ENCODE results near the gene GBP3. TPM values are rescaled to one million over a fixed set of nuclear protein-coding genes. Genes with fewer than 3 reads are reported as not detected.
A peak's percentile ranks its signal among the peaks of the same experiment; 100 is the strongest.
"Not testable (repeated sequence)": the region's sequence is repeated elsewhere in the genome, so short reads cannot be mapped to it uniquely, and the experiment has no call there.

GBP3 gene
- total and polyA plus RNA-seq, 2 of the 8 experiments (the other 6 are each of a cell fraction or from before 2014, with no cell fraction given), result not detected

DNA sequence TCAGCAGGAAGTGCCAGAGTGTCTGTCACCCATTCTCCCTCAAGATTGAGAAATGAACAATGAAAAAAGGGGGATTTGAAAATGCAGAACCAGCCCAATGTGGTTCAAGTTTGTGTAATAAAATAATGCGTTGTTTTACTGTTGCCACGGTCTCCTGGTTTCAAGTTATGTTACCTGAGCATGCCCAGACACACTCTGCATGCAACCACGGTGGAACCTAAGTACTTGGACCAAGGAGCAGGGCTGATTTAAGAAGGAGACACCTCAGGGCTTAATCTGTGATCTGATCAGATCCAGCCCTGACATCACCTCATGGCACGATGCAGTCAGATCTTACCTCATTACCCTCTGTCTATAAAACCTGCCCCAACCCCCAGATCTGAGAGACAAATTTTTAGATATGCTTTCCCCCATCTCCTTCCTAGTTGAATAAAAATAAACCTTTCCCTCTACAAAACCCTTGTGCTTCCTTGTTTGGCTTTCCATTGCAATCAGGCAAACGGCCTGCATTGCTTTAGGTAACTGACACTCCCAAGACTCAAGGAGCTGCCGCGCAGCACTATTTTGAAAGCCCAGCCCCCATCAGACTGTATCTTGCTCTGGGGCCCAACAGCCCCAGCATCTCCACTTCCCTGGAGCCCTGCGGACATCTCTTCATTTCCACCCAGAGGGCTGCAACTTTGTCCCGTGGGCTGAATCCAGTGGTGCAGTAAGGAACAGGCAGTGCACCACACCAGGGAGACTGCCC is 27.4 kb upstream of the GBP3 start:
- H2BK20ac ChIP-seq (ENCODE audit: low read length); POLR2A ChIA-PET (ENCODE audit: partially characterized antibody); H3K79me2 ChIP-seq (ENCODE audit: control insufficient read depth in 1 of 2, insufficient read depth in 2 of 2, low read length in 2 of 2); H3K9ac ChIP-seq (replicated peaks in 1 of 4; ENCODE audit: extremely low read depth in 1 of 4, low read depth in 3 of 4, low read length in 3 of 4); H3K14ac ChIP-seq (ENCODE audit: insufficient read length); H2BK12ac ChIP-seq (ENCODE audit: low read depth, low read length); H3K9me3 ChIP-seq (ENCODE audit: insufficient read depth in 2 of 2, low read depth in 1 of 2, low read length in 1 of 2); H4K5ac ChIP-seq (ENCODE audit: insufficient read length, low read depth, low read length); H3K4ac ChIP-seq (replicated peaks; ENCODE audit: insufficient read length, low read depth, low read length); H3K79me1 ChIP-seq (ENCODE audit: low read depth, low read length); H3K23me2 ChIP-seq (ENCODE audit: low read depth, low read length); DNase-seq (ENCODE audit: low read depth in 1 of 2, low spot score in 2 of 2); H4K20me1 ChIP-seq (replicated peaks in 1 of 2; ENCODE audit: control insufficient read depth in 1 of 2, insufficient read depth in 2 of 2, low read length in 2 of 2); H3K23ac ChIP-seq (ENCODE audit: insufficient read length); H3K18ac ChIP-seq (ENCODE audit: extremely low read depth, low read length); H2AK5ac ChIP-seq (ENCODE audit: low read depth, low read length); H3K4me2 ChIP-seq (ENCODE audit: insufficient read depth in 1 of 2, low read depth in 2 of 2, low read length in 2 of 2); H3K4me3 ChIP-seq (ENCODE audit: extremely low read depth in 1 of 4, insufficient read depth in 2 of 4, low read depth in 3 of 4, low read length in 4 of 4); H3K56ac ChIP-seq (replicated peaks; ENCODE audit: insufficient read length, low read depth, low read length); H2BK120ac ChIP-seq (replicated peaks; ENCODE audit: low read depth, low read length); H3K27me3 ChIP-seq (replicated peaks in 1 of 4; ENCODE audit: control insufficient read depth in 3 of 4, extremely low read depth in 1 of 4, insufficient read depth in 3 of 4, low read length in 3 of 4); FAIRE-seq; H4K8ac ChIP-seq (ENCODE audit: extremely low read depth, insufficient read depth, low read length); H3K27ac ChIP-seq (ENCODE audit: low read depth, low read length); H2BK5ac ChIP-seq (ENCODE audit: low read depth, low read length); H3K4me1 ChIP-seq (replicated peaks in 1 of 4; ENCODE audit: control insufficient read depth in 3 of 4, insufficient read depth in 4 of 4, low read length in 3 of 4); H4K91ac ChIP-seq (replicated peaks; ENCODE audit: insufficient read length, low read length); H2BK15ac ChIP-seq (ENCODE audit: low read length); H3K36me3 ChIP-seq (ENCODE audit: control insufficient read depth in 2 of 4, insufficient read depth in 4 of 4, low read length in 3 of 4): not testable (repeated sequence)
- 91% methylated on average over 9 of the region's 9 CpGs; no CpG with 5 or more reads in 1 of the 2 experiments for WGBS, 2 experiments (ENCODE audit: extremely low coverage in 1 of 2, insufficient coverage in 1 of 2, insufficient read length in 1 of 2, insufficient replicate concordance in 2 of 2, low coverage in 1 of 2, low lambda C conversion rate in 2 of 2, missing lambda C conversion rate in 1 of 2)
- CTCF ChIA-PET (ENCODE audit: partially characterized antibody), result interaction anchor here (1.5 kb wide), 1 partner anchor 41 kb away, joined by 3 read pairs; no protein-coding TSS in a partner anchor
- peak overlapping the region; percentile 53; the same call in 1 of the 2 replicates for H2AFZ ChIP-seq (ENCODE audit: low read length)

DNA sequence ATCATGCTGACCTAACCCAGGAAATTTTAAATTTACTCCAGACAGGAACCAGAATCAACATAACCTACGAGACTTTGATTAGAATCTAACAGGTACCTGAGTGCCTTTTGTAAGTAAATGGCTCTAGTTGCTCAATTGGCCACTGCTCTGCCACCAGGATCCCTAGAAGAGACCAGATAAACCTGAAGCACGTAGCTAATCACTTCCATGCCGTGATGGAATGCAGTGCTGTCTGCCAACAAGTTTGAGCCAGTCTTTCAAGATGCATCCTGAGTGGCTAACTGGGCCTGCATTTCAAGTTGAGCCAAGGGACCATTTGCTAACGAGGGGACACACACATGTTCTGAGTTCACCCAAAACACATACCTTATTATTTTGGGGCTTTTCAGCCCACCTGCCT is 26.5 kb upstream of the GBP3 start:
- H2BK20ac ChIP-seq (ENCODE audit: low read length); H3K9me3 ChIP-seq (ENCODE audit: insufficient read depth in 2 of 2, low read depth in 1 of 2, low read length in 1 of 2); H3K4me1 ChIP-seq (replicated peaks in 1 of 4; ENCODE audit: control insufficient read depth in 3 of 4, insufficient read depth in 4 of 4, low read length in 3 of 4); H4K20me1 ChIP-seq (replicated peaks in 1 of 2; ENCODE audit: control insufficient read depth in 1 of 2, insufficient read depth in 2 of 2, low read length in 2 of 2); H3K79me2 ChIP-seq (ENCODE audit: control insufficient read depth in 1 of 2, insufficient read depth in 2 of 2, low read length in 2 of 2); H3K4me3 ChIP-seq (ENCODE audit: extremely low read depth in 1 of 4, insufficient read depth in 2 of 4, low read depth in 3 of 4, low read length in 4 of 4); H3K56ac ChIP-seq (replicated peaks; ENCODE audit: insufficient read length, low read depth, low read length); H2AK5ac ChIP-seq (ENCODE audit: low read depth, low read length); POLR2A ChIA-PET (ENCODE audit: partially characterized antibody); H3K14ac ChIP-seq (ENCODE audit: insufficient read length); H2AFZ ChIP-seq (ENCODE audit: low read length); H3K27ac ChIP-seq (ENCODE audit: low read depth, low read length); H4K91ac ChIP-seq (replicated peaks; ENCODE audit: insufficient read length, low read length); H2BK5ac ChIP-seq (ENCODE audit: low read depth, low read length); H2BK120ac ChIP-seq (replicated peaks; ENCODE audit: low read depth, low read length); H4K8ac ChIP-seq (ENCODE audit: extremely low read depth, insufficient read depth, low read length); H3K23ac ChIP-seq (ENCODE audit: insufficient read length); H3K18ac ChIP-seq (ENCODE audit: extremely low read depth, low read length); H3K4ac ChIP-seq (replicated peaks; ENCODE audit: insufficient read length, low read depth, low read length); H2BK15ac ChIP-seq (ENCODE audit: low read length); H4K5ac ChIP-seq (ENCODE audit: insufficient read length, low read depth, low read length); H3K9ac ChIP-seq (replicated peaks in 1 of 4; ENCODE audit: extremely low read depth in 1 of 4, low read depth in 3 of 4, low read length in 3 of 4); H3K36me3 ChIP-seq (ENCODE audit: control insufficient read depth in 2 of 4, insufficient read depth in 4 of 4, low read length in 3 of 4); H3K4me2 ChIP-seq (ENCODE audit: insufficient read depth in 1 of 2, low read depth in 2 of 2, low read length in 2 of 2); CTCF ChIA-PET (ENCODE audit: partially characterized antibody); H2BK12ac ChIP-seq (ENCODE audit: low read depth, low read length); H3K79me1 ChIP-seq (ENCODE audit: low read depth, low read length); H3K23me2 ChIP-seq (ENCODE audit: low read depth, low read length); DNase-seq (ENCODE audit: low read depth in 1 of 2, low spot score in 2 of 2); H3K27me3 ChIP-seq (replicated peaks in 1 of 4; ENCODE audit: control insufficient read depth in 3 of 4, extremely low read depth in 1 of 4, insufficient read depth in 3 of 4, low read length in 3 of 4): not testable (repeated sequence)
- peak; percentile 74 for FAIRE-seq
- 95% methylated on average over 2 of the region's 4 CpGs; no CpG with 5 or more reads in 1 of the 2 experiments for WGBS, 2 experiments (ENCODE audit: extremely low coverage in 1 of 2, insufficient coverage in 1 of 2, insufficient read length in 1 of 2, insufficient replicate concordance in 2 of 2, low coverage in 1 of 2, low lambda C conversion rate in 2 of 2, missing lambda C conversion rate in 1 of 2)
